Effector memory CD4-positive, alpha-beta T cell (primary cell): ENCODE data around the gene AGAP3.

Source experiments
- DNase-seq, 3 donors: peaks; one replicate each; pipeline ENCODE4 v3.0.0-alpha.2; 2020
- H3K27ac ChIP-seq: 2 replicates; pipeline ENCODE4 v1.7.0; 2013; ENCODE audit warnings: mild to moderate bottlenecking, low read length, moderate library complexity; ENCODE audit not compliant: insufficient read depth, poor library complexity, severe bottlenecking
- H3K27me3 ChIP-seq: replicated peaks from 2 replicates; pipeline ENCODE4 v1.7.0; 2013; ENCODE audit warnings: mild to moderate bottlenecking, low read length; ENCODE audit not compliant: insufficient read depth, control insufficient read depth, poor library complexity, severe bottlenecking
- H3K36me3 ChIP-seq: 2 replicates; pipeline ENCODE4 v1.7.0; 2013; ENCODE audit warnings: mild to moderate bottlenecking, low read length, moderate library complexity; ENCODE audit not compliant: control insufficient read depth, insufficient read depth
- H3K4me1 ChIP-seq: 2 replicates; pipeline ENCODE4 v1.7.0; 2013; ENCODE audit warnings: low read length, mild to moderate bottlenecking; ENCODE audit not compliant: control insufficient read depth, insufficient read depth, poor library complexity, severe bottlenecking
- H3K4me3 ChIP-seq: 2 replicates; pipeline ENCODE4 v1.7.0; 2013; ENCODE audit warnings: low read length, low read depth, mild to moderate bottlenecking; ENCODE audit not compliant: insufficient read depth, poor library complexity, severe bottlenecking
- H3K9me3 ChIP-seq: 2 replicates; pipeline ENCODE4 v1.7.0; 2013; ENCODE audit warnings: mild to moderate bottlenecking, low read length, moderate library complexity; ENCODE audit not compliant: control insufficient read depth

The AGAP3 gene

GRCh38 chr7:151080522-151081169, 5.6 kb upstream of the AGAP3 start, which contains the start of gene FASTK:
FASTK (minus strand) TSS chr7:151080809; CDS start chr7:151080766, 43 bp downstream.
- H3K27me3 ChIP-seq: no peaks in the 10 kb centered on the region
- H3K36me3 ChIP-seq: peaks cover 18% of the 10 kb centered on the region
- H3K4me1 ChIP-seq: peaks cover 41% of the 10 kb centered on the region
- peak; percentile 81 to 85 (median 83) for DNase-seq
- H3K27ac ChIP-seq: peak within 1 kb of the TSS; percentile 89
- no peaks in the 10 kb centered on the region for H3K9me3 ChIP-seq
- H3K4me3 ChIP-seq: peak within 1 kb of the TSS; percentile 93

GRCh38 chr7:151081170-151082101, 4.8 kb upstream of the AGAP3 start:
- no peaks in the 10 kb centered on the region for H3K27me3 ChIP-seq
- H3K27ac ChIP-seq: peak overlapping the region; percentile 89
- H3K4me3 ChIP-seq: peak overlapping the region; percentile 93
- H3K9me3 ChIP-seq: no peaks in the 10 kb centered on the region
- no peak for DNase-seq
- H3K36me3 ChIP-seq: peaks cover 10% of the 10 kb centered on the region
- peaks cover 44% of the 10 kb centered on the region for H3K4me1 ChIP-seq

- H3K27me3 ChIP-seq: no peaks in the 10 kb centered on the region
- DNase-seq: no peak
- H3K4me1 ChIP-seq: peaks cover 49% of the 10 kb centered on the region
- peak overlapping the region; percentile 90 for H3K27ac ChIP-seq
- H3K9me3 ChIP-seq: no peaks in the 10 kb centered on the region
- peak overlapping the region; percentile 78 for H3K4me3 ChIP-seq
- H3K36me3 ChIP-seq: peaks cover 7% of the 10 kb centered on the region
Measured at GRCh38 chr7:151082141-151083070, 3.9 kb upstream of the AGAP3 start.

- H3K9me3 ChIP-seq: no peaks in the 10 kb centered on the region
- peak within 1 kb of the TSS; percentile 90 for H3K27ac ChIP-seq
- peaks cover 56% of the 10 kb centered on the region for H3K4me1 ChIP-seq
- H3K27me3 ChIP-seq: no peaks in the 10 kb centered on the region
- DNase-seq: peak; percentile 83 to 90 (median 85)
- no peaks in the 10 kb centered on the region for H3K36me3 ChIP-seq
- H3K4me3 ChIP-seq: peak within 1 kb of the TSS; percentile 78
Measured at GRCh38 chr7:151083071-151083823, 3.0 kb upstream of the AGAP3 start, which contains the start of gene TMUB1. TMUB1 (minus strand) TSS chr7:151083493; CDS start chr7:151082563, 930 bp downstream.

GRCh38 chr7:151083824-151084160, 2.5 kb upstream of the AGAP3 start:
- Histone ChIP-seq H3K36me3 (no peaks in the 10 kb centered on the region), H3K9me3 (no peaks in the 10 kb centered on the region), H3K27me3 (no peaks in the 10 kb centered on the region), H3K4me1 (peaks cover 56% of the 10 kb centered on the region), H3K4me3 (peak overlapping the region; percentile 78), H3K27ac (peak overlapping the region; percentile 90)
- DNase-seq: no peak

- H3K27ac ChIP-seq: no peak overlapping the region
- no peak for DNase-seq
- H3K4me3 ChIP-seq: no peak overlapping the region
- no peaks in the 10 kb centered on the region for H3K36me3 ChIP-seq
- peaks cover 47% of the 10 kb centered on the region for H3K4me1 ChIP-seq
- H3K27me3 ChIP-seq: no peaks in the 10 kb centered on the region
- H3K9me3 ChIP-seq: no peaks in the 10 kb centered on the region
Measured at GRCh38 chr7:151085329-151085690, 965 bp upstream of the AGAP3 start.

- H3K27me3 ChIP-seq: no peaks in the 10 kb centered on the region
- H3K27ac ChIP-seq: peak overlapping the region; percentile 59
- H3K4me3 ChIP-seq: peak overlapping the region; percentile 83
- H3K36me3 ChIP-seq: no peaks in the 10 kb centered on the region
- peaks cover 36% of the 10 kb centered on the region for H3K4me1 ChIP-seq
- H3K9me3 ChIP-seq: no peaks in the 10 kb centered on the region
- no peak for DNase-seq
Measured at GRCh38 chr7:151086802-151087244, 548 bp downstream of the AGAP3 start.

GRCh38 chr7:151087245-151088018, 1.2 kb downstream of the AGAP3 start:
- H3K27me3 ChIP-seq: no peaks in the 10 kb centered on the region
- H3K36me3 ChIP-seq: no peaks in the 10 kb centered on the region
- peak overlapping the region; percentile 83 for H3K4me3 ChIP-seq
- no peaks in the 10 kb centered on the region for H3K9me3 ChIP-seq
- peak overlapping the region; percentile 59 for H3K27ac ChIP-seq
- H3K4me1 ChIP-seq: peaks cover 30% of the 10 kb centered on the region
- DNase-seq: no peak
